ENCODE measurements around the gene UBE2D2. TPM values are rescaled to one million over a fixed set of nuclear protein-coding genes. Genes with fewer than 3 reads are reported as not detected.

The UBE2D2 gene
- total RNA-seq, 1 experiment from 2014 or later = 115 TPM

DNA sequence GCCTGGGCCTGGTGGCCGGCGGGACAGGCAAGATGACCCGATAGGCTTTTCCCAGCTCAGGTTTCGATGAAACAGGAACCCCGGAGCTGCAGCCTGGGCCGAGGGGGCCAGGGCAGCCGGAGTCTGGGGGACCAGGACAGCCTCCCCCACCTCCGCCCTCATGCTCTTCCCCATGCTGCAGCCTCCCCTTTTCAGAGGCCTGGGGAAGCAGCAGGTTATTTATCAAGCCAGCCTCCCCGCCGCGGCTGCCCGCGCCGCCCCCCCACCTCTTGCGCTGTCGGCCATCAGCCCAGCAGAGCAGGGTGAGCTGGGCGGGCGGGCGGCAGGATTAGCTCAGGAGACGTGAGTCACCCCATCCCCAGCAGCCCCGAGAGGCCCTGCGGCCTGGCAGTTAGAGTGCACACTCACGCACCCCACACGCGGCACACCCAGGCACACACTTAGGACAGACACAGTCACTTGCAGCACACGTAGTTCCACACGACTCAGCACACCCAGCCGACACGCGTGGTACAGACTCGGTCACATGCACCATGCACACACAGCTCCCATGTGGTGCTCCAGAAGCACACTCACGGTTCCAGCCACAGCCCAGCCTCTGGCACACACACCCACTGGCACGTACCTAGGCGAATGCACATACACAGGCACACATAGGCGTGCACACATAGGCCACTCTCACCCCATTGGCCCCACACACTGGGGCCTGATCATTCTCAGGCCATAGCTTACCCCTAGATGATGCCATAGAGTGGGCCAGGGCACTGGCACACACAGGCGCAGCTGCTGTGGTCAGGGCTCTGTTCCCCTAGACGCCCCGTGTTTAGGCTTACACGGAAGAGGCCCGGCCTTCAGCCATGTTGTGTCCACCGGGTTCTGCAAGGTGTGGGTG, 100.0 kb downstream of the UBE2D2 start:
- no peak for TF ChIP-seq EZH2 (IDR thresholded peaks at IDR 0.05; ENCODE audit: low read depth)
- TF ChIP-seq, protein P1, sequence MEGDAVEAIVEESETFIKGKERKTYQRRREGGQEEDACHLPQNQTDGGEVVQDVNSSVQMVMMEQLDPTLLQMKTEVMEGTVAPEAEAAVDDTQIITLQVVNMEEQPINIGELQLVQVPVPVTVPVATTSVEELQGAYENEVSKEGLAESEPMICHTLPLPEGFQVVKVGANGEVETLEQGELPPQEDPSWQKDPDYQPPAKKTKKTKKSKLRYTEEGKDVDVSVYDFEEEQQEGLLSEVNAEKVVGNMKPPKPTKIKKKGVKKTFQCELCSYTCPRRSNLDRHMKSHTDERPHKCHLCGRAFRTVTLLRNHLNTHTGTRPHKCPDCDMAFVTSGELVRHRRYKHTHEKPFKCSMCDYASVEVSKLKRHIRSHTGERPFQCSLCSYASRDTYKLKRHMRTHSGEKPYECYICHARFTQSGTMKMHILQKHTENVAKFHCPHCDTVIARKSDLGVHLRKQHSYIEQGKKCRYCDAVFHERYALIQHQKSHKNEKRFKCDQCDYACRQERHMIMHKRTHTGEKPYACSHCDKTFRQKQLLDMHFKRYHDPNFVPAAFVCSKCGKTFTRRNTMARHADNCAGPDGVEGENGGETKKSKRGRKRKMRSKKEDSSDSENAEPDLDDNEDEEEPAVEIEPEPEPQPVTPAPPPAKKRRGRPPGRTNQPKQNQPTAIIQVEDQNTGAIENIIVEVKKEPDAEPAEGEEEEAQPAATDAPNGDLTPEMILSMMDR (conservative IDR thresholded peaks at IDR 0.05) = no peak
- peak; percentile 87 to 90 for DNase-seq
- Histone ChIP-seq H3K4me2 (peak overlapping the region; percentile 84), H3K4me3 (peak overlapping the region; percentile 52; the same call in 1 of the 2 replicates), H2AFZ (peak overlapping the region; percentile 66; the same call in 1 of the 2 replicates), H3K4me1 (replicated peaks; ENCODE audit: insufficient read depth) (peaks cover 78% of the 10 kb centered on the region), H3K27me3 (ENCODE audit: insufficient read depth, low read depth) (no peaks in the 10 kb centered on the region), H3K27ac (peak overlapping the region; percentile 78), H3K36me3 (ENCODE audit: low read depth) (0 out of 2 replicates have a peak, but pooled peaks cover 3% of the 10 kb centered on the region), H3K9me3 (ENCODE audit: insufficient read depth, low read depth) (no peaks in the 10 kb centered on the region), H3F3A (ENCODE audit: insufficient read depth, low read depth) (peaks cover 31% of the 10 kb centered on the region; the same call in 1 of the 2 replicates), H4K20me1 (ENCODE audit: insufficient read depth) (peaks cover 36% of the 10 kb centered on the region), H3K9me2 (ENCODE audit: insufficient read depth) (no peaks in the 10 kb centered on the region), H3K79me2 (ENCODE audit: low read depth) (peaks cover 84% of the 10 kb centered on the region)
- CTCF ChIA-PET = interaction anchor here (0.6 to 1.2 kb wide), 5 partner anchors 11 to 33 kb away, joined by 3 to 6 read pairs (median 4); partner anchors contain the start of gene CXXC5
- intact Hi-C loops (cut with micrococcal nuclease; ENCODE audit: unreplicated experiment) = loop anchor here (1.0 to 2.0 kb wide), 3 partner anchors 10 to 24 kb away; no protein-coding TSS in a partner anchor
- POLR2A ChIA-PET (ENCODE audit: unreplicated experiment) = interaction anchor here (0.5 to 1.7 kb wide), 6 partner anchors 9 to 530 kb away, joined by 3 to 10 read pairs (median 4); partner anchors contain the start of gene CXXC5
- no TSS peak for BruUV-seq (replicated peaks)

DNA sequence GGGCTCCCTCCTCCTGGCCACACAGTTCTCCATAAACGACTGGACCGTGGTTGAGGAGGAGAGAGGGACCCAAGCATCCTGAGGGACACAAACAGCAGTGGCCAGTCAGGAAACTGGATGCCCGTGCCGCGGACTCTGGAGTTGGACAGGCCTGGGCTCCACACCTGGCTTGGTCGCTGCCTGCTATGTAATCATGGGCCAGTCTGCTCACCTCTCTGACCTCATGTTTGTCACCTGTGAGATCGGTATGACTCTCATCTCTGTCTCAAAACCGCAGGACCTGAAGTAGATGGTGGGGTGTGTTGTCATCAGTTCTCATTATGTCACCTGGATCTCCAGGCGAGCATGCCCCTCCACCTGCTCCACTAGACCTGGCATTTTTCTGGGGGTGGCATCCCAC, 101.5 kb downstream of the UBE2D2 start:
- H3K9me2 ChIP-seq (ENCODE audit: insufficient read depth) = no peaks in the 10 kb centered on the region
- peak; percentile 48 to 58 for DNase-seq
- no peaks in the 10 kb centered on the region for H3K9me3 ChIP-seq (ENCODE audit: insufficient read depth, low read depth)
- CTCF ChIA-PET = no interaction called here
- no TSS peak for BruUV-seq (replicated peaks)
- peak overlapping the region; percentile 84; the same call in 1 of the 2 replicates for H3K4me2 ChIP-seq
- no peak overlapping the region for H2AFZ ChIP-seq
- POLR2A ChIA-PET (ENCODE audit: unreplicated experiment) = no interaction called here
- peaks cover 68% of the 10 kb centered on the region for H3K4me1 ChIP-seq (replicated peaks; ENCODE audit: insufficient read depth)
- no peak overlapping the region for H3K27ac ChIP-seq
- H3K36me3 ChIP-seq (ENCODE audit: low read depth) = no peaks in the 10 kb centered on the region
- peaks cover 38% of the 10 kb centered on the region for H4K20me1 ChIP-seq (ENCODE audit: insufficient read depth)
- intact Hi-C loops (cut with micrococcal nuclease; ENCODE audit: unreplicated experiment) = no loop called here
- no peak for TF ChIP-seq EZH2 (IDR thresholded peaks at IDR 0.05; ENCODE audit: low read depth)
- TF ChIP-seq, protein P1 (conservative IDR thresholded peaks at IDR 0.05) = no peak
- H3F3A ChIP-seq (ENCODE audit: insufficient read depth, low read depth) = peaks cover 31% of the 10 kb centered on the region; the same call in 1 of the 2 replicates
- no peaks in the 10 kb centered on the region for H3K27me3 ChIP-seq (ENCODE audit: insufficient read depth, low read depth)
- H3K4me3 ChIP-seq = no peak overlapping the region
- peaks cover 85% of the 10 kb centered on the region for H3K79me2 ChIP-seq (ENCODE audit: low read depth)

DNA sequence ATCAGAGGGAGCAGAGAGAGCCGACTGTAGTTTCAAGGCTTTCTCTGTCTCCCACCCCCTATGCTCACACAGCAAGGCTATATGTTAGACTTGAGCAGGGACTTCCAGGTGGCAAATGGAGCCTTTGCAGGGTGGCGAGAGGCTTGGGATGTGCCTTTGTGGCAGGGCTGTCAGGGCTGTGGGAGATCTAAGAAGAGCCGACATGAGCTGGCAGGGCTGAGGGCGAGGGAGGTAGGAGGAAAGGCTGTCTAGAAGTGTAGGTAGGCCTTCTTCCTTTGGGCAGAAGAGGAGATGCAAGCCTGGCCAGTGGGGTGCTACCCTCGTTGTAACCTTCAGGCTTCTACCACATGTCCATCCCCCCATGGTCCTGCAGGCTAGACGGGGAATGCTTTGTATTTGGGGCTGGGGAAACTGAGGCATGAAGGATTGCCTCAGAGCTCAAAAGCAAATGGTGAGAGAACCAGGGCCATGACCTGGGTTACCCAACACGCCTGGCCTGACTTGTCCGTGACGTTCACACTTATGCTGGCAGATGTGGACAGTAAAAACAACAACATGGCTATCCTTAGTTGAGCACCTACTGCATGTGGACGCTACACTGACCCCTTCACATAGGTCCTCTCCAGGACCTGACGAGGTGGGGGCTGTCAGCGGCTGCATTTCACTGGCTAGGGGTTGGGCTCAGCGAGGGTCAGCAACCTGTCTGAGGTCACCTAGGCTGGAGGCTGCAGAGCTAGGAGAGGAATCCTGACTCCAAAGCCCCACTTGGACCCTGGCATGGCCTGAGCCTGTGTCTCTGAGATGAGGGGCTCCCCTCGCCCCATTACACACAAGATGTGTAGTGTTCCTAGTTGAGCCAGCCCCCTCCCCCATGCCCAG, 102.3 kb downstream of the UBE2D2 start:
- CTCF ChIA-PET = interaction anchor here (0.9 kb wide), 1 partner anchor 12 kb away, joined by 4 read pairs; no protein-coding TSS in a partner anchor
- BruUV-seq (replicated peaks) = no TSS peak
- peaks cover 31% of the 10 kb centered on the region; the same call in 1 of the 2 replicates for H3F3A ChIP-seq (ENCODE audit: insufficient read depth, low read depth)
- H2AFZ ChIP-seq = no peak overlapping the region
- H3K9me2 ChIP-seq (ENCODE audit: insufficient read depth) = no peaks in the 10 kb centered on the region
- DNase-seq = no peak
- no peaks in the 10 kb centered on the region for H3K27me3 ChIP-seq (ENCODE audit: insufficient read depth, low read depth)
- H3K27ac ChIP-seq = no peak overlapping the region
- H3K4me2 ChIP-seq = peak overlapping the region; percentile 8
- no peaks in the 10 kb centered on the region for H3K36me3 ChIP-seq (ENCODE audit: low read depth)
- POLR2A ChIA-PET (ENCODE audit: unreplicated experiment) = no interaction called here
- no peak overlapping the region for H3K4me3 ChIP-seq
- peaks cover 84% of the 10 kb centered on the region for H3K79me2 ChIP-seq (ENCODE audit: low read depth)
- intact Hi-C loops (cut with micrococcal nuclease; ENCODE audit: unreplicated experiment) = no loop called here
- peaks cover 61% of the 10 kb centered on the region for H3K4me1 ChIP-seq (replicated peaks; ENCODE audit: insufficient read depth)
- peaks cover 38% of the 10 kb centered on the region for H4K20me1 ChIP-seq (ENCODE audit: insufficient read depth)
- TF ChIP-seq, protein P1 (conservative IDR thresholded peaks at IDR 0.05) = no peak
- no peak for TF ChIP-seq EZH2 (IDR thresholded peaks at IDR 0.05; ENCODE audit: low read depth)
- H3K9me3 ChIP-seq (ENCODE audit: insufficient read depth, low read depth) = no peaks in the 10 kb centered on the region

Data from PC-9 (cell line).